ENCODE results near the gene HOXA4.

The HOXA4 gene

DNA sequence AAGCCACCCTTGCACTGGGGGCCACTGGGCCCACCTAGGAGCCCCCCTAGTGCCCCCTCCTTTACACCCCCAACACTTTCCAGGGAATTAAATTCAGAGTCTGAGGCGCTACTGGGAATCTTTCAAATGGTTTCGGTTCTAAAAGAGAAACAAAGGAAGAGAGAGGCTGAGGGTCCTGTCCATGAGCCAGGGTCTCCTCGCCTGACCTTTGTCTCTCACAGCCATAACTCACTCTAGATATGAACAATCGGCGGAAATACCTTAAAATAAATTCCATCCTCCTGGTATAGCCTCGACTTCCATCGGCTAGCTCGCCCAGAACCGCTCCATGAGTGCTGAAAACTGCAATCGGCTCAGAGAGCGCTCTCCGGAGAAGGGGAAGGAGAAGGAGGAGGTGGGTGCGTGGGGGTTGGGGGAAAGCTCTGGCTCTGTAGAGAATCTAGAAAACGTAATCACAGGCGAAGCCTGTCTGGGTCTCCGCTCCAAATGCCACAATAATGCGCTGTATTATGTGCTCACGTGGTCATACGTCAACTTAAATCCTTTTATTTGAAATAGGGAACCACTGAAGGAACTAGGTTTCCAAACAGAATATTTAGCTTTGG is 12.6 kb downstream of the HOXA4 start:
- DNase-seq (ENCODE audit: low read depth in 2 of 3, low spot score in 1 of 3): no peak

DNA sequence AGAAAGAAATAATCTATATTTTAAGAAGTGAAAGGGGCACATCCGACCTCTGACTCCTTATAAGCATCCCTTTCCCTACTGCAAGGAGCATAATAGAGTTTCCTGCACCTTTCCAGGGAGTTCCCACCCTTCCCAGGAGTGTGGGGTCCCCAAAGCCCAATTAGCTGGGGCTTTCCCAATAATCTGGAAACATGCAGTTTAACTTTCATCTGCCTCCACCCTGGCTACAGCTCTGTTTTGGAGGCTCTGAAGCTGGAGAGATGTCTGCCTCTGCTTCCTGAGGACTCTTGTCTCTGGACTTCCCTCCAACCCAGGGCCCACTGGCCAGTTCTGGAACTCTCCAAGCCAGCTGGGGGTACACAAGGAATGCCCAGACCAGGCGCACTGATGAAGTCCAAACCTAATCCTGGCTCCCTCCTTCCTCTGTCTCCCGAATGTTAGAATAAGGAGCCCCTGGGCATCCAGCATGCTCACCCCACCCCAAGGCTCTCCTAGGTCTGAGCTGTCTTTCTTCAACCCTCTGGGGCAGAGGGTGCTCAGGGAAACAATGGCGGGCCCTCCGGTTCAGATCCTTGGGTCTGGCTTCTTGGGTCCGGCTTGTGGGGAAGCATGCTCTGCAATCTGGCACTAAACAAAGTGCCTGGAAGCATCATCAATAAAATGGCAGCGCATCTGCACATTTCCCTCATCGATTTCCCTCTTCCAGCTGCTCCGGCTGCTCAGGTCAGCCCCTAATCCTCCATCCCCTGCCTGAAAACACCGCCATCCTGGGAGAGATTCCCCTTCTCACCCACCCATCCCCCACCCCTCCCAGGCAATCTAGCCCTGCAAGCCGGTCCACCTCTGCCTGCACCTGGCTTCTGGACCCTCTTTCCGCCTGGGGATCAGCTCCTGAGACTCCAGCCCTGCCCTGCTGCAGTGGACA is 13.3 kb downstream of the HOXA4 start:
- DNase-seq (ENCODE audit: low read depth in 2 of 3, low spot score in 1 of 3): no peak

DNA sequence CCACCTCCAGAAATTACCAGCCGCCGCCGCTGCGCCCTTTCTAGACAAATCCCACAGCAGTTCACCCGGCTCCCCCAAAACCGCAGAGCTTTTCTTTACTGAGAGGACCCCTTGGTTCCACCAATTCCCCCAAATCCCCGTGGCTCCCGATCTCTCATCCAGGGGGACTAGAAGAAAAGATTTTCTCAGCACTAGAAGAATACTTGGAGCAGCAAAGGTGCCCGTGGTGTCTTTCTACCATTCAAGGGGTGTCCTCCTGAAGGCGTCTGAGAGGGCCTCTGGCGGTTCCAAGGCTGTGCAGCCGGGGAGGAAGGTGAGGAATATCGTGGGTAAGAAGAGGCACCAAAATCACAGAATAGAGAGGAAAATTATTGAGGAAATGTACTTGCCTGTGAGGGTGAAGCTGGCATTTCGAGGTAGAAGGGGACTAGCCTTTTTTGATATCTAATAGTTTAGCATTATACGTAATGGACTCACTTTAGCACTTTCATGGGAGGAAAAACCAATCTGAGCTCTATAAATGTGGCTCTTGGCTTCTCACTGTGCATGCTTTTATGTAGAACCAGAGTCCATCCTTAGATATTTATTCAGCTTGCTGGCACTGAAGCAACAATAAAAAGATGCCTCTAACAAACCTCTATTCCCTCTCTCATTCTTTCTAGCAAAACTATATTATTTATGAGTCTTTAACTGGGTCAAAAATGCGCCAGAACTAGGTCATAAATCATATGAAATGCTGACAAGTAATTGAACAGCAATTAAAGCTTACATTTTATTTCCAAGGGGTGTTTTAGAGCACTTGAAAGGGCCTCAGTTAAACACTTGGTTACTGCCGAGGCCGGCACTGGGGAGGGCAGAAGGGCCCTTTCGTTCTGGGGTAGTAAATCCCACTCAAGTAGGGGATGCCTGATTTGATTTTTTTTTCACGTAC is 14.3 kb downstream of the HOXA4 start:
- DNase-seq (ENCODE audit: low read depth in 2 of 3, low spot score in 1 of 3): no peak

DNA sequence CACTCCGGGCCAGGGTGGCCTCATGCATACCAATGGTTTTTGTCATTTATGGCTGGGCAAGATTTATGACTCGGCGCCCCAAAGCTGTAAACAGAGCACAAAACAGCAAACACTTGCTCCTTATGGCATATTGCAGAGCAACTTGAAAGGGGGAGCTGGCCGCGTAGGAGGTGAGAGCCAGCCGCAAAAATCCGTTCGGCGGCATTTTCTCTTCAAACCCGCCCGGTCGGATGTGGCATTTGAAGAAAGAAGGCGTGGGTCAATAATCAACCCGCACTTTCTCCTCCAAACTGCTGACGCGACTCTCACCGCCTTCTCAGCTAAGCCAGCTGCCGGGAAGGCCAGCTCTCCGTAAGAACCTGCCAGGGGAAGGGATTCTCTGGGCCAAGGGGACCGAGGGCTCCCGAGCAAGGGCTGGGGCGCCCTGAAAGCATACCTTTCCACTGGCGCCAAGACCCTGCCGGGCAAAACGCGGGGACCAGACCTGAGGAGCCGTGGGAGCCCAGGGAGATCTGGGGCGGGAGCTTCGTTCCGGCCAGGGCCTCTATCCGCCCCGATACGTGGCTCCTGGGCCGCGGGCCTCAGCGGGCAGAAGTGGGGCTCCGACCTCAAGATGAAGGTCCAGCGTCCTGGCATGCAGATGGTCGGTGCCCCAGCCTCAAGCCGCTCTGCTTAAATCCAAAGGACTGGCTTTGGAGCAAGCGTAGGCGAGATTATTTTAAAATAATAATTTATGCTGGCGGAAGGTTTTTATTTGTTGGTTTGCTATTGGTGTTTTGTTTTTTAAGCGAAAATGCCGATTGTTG is 15.1 kb downstream of the HOXA4 start:
- no peak for DNase-seq (ENCODE audit: low read depth in 2 of 3, low spot score in 1 of 3)

DNA sequence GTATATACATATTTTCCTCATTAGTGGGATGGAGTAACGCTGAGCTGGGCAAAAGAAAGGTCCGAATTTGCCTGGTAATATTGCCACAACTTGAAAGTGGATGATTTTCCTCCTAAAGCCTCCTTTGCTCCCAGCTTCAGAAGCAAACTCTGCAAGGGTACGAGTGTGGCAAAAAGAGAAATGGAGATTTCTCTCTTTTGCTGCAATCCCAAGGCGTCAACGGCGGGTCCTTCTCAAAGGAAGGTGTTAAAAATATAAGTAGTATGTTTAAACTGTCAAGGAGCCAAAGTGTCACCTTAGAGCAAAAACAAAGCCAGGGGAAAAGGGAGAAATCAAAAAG is 15.7 kb downstream of the HOXA4 start:
- DNase-seq (ENCODE audit: low read depth in 2 of 3, low spot score in 1 of 3): no peak

DNA sequence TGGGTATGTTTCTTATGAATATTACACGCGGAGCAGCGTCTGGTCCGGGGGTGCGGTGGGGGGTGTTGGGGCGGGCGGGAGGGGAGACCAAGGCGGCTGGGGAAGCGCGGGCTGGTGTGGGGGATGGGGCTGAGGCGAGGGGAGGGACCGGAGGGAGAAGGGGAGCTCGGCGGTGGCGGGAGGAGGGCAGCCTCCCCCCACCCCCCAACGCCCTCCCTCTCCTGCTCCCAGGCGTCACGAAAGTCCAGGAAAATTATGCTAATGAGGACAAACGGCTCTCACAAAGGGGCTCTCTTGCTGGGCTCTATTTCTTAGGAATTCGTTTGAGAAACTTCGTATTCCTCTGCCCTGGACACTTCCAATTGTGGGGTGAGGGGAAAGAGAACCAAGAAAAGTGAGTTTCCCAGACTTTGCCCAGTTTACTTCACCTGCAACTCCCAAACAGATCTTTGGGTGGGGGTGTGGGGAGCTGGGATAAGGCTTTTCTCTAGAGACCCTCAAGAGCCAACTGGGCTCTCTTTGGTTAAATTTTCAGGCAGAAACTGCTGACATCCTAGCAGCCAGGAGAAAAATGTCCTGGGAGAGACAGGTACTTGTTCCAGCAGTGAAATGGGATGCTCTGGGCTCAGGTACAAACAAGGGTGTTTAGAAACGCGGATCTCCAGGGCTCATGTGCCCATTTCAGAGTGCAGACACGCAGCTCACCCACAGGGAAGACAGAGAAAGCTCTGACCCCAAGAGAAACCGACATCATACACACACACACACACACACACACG is 16.4 kb downstream of the HOXA4 start:
- no peak for DNase-seq (ENCODE audit: low read depth in 2 of 3, low spot score in 1 of 3)

DNA sequence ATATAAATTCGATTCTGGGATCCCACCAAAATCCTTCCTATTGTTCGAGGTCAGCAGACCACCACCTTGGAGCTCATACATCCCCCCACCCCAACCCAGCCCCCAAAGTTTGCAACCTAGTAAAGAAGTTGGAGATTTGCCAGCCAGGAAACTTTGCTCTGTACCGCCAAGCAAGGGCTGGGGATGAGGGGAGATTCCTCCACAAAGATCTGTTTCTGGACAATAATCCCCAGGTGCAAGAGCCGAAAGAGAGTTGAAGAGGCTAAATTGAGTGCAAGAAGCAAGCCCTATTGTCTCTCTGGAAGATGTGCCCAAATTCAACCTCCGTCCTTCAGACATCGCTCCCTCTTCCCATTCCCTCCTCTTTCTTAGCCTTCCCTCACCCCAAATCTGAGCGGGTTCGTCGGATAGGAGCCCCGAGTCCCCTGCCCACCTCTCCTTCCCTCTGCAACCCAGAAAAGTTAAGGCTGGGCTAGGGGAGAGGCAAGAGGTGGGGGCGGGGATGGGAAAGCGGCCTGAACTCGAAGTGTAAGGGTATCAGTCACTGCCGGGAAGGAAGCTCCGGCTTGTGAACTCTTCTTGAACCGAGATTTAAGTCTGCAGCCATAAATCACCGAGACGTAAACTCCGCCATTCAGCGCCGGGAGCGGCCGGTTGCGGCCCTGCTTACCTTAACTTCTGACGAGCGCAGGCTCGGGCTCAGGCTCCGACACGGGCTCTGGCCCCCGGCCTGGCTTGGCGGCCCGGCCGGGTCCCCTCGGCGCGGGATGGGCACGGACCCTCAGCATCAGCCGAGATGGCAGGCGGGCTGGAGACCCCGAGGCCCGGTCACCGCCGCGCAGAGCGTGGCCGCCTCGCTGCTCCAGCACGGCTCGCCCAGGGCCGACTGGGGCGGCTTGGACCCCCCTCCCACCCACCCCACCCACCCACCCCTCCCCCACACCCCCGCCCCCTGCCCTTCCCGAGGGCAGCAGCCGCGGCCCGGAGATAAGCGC is 17.3 kb downstream of the HOXA4 start:
- DNase-seq (ENCODE audit: low read depth in 2 of 3, low spot score in 1 of 3): no peak

DNA sequence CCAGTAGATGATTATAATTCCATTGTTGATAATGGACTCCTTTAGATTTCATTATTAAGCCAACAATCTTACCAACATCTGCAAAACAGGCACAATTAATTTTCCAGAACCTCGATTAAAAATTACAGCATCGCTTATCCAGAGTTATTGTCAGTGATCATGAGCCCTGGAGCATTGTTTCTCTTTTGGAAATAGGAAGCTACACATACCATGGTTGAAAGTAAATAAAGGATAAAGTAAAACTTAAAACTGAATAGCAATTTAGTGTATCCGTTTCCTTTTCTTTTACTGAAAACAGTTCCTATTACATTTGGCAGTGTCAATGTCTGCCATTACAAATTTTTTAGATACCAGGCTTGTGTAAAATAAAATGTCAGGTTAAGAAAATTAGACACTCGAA is 18.2 kb downstream of the HOXA4 start:
- no peak for DNase-seq (ENCODE audit: low read depth in 2 of 3, low spot score in 1 of 3)

DNA sequence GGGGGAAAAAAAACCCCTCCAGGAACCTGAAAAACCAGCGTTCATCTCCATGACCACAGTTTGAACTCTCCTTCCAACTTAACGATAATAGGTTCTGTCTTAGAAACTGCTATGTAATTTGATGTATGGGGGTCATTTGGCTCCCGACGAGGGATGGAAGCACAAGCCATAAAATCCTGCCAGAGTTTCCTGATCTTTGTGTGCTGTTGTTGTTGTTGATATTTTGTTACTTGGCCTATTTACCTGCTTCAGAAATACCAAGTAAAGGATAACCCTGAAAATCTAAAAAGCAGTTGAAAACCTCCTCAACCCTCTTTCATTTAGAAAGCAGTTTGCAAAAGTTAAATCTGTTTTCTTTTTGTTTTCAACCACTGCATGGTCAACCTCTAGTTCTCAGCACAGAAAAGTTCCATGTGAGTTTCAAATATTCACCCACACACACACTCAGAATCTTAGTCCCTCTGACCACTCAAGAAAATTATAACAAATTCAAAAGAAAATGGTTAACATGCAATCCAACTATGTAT is 18.7 kb downstream of the HOXA4 start:
- DNase-seq (ENCODE audit: low read depth in 2 of 3, low spot score in 1 of 3): no peak

DNA sequence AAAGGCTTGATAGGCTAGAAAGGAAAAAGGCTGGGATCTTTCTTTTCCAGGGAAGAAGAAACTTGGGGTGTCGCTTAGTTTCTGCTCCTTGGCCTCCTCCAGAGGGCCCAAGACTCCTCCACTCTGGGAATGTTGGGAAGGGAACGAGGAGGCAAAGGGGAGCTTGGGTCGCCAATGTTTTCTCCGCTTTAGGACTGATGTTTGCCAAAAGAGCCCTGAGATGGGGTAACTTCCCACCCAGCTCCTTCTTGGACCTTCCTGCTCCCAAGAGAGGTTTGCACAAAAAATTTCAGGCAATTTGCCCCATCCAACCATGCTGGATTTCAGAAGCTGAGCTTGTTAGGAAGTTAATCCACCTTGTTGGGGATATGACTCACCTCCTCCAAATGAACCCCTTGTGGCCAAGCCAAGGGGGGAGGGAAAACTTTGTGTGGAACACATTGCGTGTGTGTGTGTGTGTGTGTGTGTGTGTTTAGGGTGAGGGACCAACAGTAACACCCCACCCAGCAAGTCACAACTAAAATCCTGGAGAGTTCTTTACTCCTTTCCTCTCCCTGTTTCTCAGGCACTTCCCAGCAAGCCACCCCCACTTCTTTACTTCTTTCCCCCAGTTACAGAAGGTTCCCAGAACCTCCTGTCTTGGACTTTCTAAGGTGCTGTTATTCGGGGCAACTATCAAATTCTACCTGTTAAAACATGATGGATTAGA is 19.4 kb downstream of the HOXA4 start:
- no peak for DNase-seq (ENCODE audit: low read depth in 2 of 3, low spot score in 1 of 3)

DNA sequence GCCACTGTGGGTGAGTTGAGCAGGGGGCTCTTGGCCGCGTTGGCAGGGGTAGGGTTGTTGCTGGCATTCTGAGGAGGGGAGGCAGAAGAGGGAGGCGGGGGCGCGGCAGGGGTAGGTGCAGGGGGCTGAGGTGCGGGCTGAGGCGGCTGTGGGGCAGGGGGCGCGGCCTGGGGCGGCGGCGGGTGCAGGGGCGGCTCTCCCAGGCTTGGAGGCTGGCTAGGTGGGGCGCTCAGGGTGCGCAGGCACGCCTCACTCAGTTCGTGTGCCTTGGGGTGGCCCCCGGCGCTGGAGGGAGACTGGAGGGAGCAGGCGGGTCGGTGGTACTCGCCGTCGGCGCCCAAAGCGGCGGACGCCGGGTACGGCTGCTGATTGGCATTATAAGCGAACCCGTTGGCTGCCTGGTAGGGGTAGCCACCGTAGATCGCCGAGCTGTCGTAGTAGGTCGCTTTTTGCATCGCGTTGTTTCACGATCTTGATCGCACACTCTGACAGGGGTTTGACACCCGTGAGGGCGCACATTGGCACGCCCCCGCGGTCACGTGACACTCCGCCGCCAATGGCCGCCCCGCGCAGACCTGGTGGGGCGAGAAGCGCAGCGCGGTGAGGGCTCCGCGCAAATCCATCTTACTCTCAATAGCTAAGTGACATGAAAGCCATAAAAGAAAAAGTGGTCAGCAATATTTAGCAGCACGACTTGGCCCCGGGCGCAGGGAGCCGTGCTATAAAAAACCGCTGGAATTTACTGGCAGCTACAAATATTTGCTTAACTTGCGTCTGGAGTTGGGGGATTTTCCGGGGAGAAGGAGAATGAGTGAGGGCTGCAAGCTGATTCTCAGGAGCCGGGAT is 20.1 kb downstream of the HOXA4 start:
- no peak for DNase-seq (ENCODE audit: low read depth in 2 of 3, low spot score in 1 of 3)

DNA sequence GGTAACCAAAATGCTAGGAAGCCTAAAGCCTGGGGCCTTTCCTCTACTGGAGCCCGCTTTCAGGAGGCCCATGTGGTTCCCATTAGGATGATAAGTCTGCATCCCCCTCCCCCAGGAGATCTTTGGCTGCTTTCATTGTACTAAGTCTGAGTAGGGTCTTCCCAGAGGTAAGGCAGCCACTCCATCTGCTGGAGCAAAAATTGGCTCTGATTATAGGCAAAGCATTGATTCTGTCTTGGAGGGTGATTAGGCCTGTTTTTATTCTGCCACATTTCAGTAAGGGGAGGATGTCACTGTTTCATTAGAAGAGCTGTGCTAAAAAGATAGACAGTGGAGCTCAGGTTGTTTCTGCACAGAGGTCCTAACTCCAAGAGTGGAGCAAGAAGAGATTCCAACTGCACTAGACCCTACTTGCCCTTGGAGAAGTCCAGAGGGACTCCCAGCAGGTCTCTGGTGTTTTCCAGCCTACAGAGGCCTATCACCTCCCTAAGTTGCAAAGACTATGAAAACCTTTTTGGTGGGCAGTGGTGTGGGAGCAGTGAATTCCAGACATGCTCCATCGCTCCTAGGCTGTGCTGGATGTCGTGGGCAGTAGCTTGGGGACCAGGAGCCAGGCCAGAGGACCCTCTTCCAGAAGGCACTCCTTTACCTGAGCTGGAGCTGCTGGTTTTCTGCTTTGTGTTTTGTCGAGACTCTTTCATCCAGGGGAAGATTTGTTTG is 20.9 kb downstream of the HOXA4 start:
- no peak for DNase-seq (ENCODE audit: low read depth in 2 of 3, low spot score in 1 of 3)

DNA sequence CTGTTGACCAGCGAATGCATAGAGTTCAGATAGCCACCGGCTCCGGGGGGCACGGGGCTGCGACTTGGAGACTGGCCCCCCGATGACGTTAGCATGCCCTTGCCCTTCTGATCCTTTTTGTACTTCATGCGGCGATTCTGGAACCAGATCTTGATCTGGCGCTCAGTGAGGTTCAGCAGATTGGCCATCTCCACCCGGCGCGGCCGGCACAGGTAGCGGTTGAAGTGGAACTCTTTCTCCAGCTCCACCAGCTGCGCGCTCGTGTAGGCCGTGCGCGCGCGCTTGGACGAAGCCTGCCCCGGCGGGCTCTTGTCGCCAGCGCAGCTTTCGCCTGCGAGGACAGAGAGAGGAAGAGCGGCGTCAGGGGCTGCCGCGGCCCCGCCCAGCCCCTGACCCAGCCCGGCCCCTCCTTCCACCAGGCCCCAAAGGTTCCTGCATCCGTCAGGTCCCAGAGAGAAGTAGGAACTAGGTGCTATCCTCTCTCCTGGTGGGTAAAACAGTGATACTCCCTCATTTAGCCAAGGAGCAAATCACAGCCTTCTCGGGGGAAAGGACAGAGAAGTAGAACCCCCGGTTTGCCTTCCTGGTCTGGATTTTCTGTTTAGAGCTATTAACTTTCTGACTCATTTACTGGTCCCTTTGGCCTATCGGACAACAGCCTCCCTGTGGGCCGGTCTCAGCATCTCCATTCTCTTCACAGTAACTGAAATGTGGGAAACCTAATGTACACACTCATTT is 22.0 kb downstream of the HOXA4 start:
- no peak for DNase-seq (ENCODE audit: low read depth in 2 of 3, low spot score in 1 of 3)

DNA sequence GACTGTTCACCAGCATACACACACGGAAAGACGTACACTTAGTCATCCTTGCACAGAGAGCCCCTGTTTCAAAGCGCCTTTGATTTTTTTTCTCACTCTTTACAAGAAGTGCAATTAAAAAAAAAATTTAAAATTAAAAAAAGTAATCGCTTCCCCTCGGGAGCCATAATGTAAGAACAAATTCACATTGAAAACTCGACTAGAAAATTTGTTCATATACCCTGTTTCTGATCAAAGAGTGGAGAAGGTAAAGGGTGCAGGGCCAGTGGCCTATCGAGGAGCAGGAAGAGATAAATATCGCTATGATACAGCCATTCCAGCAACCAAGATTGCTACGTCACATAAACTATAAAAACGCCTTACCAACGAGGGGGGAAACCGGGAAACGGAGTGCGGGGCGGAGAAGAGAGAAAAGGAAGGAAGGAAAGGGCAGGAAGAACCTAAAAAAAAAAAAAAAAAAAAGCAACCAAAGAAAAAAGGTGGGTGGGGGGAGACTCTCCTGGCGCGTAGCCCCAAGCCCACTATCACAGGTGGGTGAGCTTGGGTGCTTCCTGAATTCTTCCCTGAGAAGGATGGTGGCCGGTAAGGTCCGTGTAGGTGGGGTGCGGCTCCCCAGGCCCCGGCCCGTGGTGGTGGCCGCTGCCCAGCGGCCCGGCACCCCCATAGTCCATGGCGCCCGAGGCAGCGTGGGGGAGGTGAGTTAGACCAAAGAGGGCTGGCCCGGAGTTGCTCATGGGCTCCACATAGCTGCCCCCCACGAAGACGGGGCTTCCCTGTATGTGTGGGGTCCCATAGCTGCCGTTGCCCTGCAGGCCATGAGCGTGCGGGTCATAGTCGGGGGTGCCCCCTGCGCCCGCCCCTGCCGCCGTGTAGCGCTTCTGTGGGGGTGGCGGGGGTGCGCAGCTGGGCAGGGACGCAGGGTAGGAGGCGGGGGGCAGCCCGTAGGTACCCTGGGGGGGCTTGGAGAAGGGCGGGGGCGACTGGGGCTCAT is 22.9 kb downstream of the HOXA4 start:
- no peak for DNase-seq (ENCODE audit: low read depth in 2 of 3, low spot score in 1 of 3)

DNA sequence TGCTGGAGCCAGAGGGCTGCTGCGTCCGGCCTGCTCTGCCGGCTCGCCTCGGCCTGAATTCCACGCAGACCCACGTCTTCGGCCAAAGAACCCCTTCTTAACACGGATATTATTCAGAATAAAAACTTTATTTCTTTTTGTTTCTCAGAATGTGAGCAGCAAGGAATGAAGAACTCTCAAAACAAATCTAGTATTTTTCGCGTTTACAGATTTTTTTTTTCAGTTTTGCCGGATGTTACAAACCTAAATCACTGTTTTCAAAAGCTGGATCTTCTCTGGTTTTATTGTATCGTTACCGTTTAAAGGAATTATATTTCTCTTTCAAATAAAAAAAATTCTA is 23.7 kb downstream of the HOXA4 start:
- no peak for DNase-seq (ENCODE audit: low read depth in 2 of 3, low spot score in 1 of 3)
